Measurements from ENCODE around the gene RALGAPB. TPM values are rescaled to one million over a fixed set of nuclear protein-coding genes. Genes with fewer than 3 reads are reported as not detected.
A peak's percentile ranks its signal among the peaks of the same experiment; 100 is the strongest.
"Not testable (repeated sequence)": the region's sequence is repeated elsewhere in the genome, so short reads cannot be mapped to it uniquely, and the experiment has no call there.

RALGAPB gene
- total RNA-seq, 2 experiments from 2014 or later, result 30.4 to 31.9 TPM

DNA sequence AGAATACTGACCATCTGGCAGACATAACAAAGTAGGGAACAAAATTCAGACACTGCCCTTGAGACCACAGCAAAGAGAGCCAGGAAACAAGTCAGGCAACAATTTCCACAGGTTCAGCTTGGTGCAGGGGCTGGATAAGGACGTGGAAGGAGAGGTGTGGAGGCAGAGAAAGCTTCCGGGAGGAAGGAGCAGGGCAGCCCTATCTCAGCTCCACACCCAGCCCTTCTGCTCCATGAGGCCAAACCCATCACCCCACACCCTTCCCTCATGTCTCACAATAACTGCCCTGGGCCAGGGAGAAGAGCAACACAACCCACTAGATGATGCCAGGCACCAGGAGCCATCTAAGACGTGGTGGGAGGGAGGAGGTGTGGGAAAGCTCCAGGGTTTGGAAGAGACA, 43.3 kb upstream of the RALGAPB start:
- no peaks in the 10 kb centered on the region for H3K27me3 Mint-ChIP-seq
- no peak overlapping the region for H3K27ac ChIP-seq (ENCODE audit: low read depth in 1 of 2, low read length in 2 of 2)
- no peak for ATAC-seq (ENCODE audit: poor library complexity)
- intact Hi-C loops (cut with DNase I, micrococcal nuclease), result no loop called here
- H3K4me3 Mint-ChIP-seq, result no peak overlapping the region
- H3K27ac Mint-ChIP-seq, result no peak overlapping the region
- H3K9me3 Mint-ChIP-seq, result no peaks in the 10 kb centered on the region
- H3K36me3 ChIP-seq (ENCODE audit: insufficient read depth, low read length), result peaks cover 92% of the 10 kb centered on the region
- peaks cover 29% of the 10 kb centered on the region for H3K4me1 ChIP-seq (ENCODE audit: insufficient read depth, low read length)
- CTCF ChIA-PET, result no interaction called here
- no peak for DNase-seq
- H3K4me1 Mint-ChIP-seq (ENCODE audit: low read depth), result peaks cover 70% of the 10 kb centered on the region
- H3K4me3 ChIP-seq (ENCODE audit: low read length), result no peak overlapping the region
- no peaks in the 10 kb centered on the region for H3K27me3 ChIP-seq (ENCODE audit: control insufficient read depth in 1 of 2, insufficient read depth in 2 of 2, low read length in 2 of 2)
- POLR2A ChIA-PET, result no interaction called here
- no peaks in the 10 kb centered on the region for H3K9me3 ChIP-seq (ENCODE audit: control insufficient read depth in 1 of 2, insufficient read depth in 1 of 2, low read length in 2 of 2)
- peaks cover 98% of the 10 kb centered on the region for H3K36me3 Mint-ChIP-seq (ENCODE audit: low read depth)
- TF ChIP-seq, protein P1, sequence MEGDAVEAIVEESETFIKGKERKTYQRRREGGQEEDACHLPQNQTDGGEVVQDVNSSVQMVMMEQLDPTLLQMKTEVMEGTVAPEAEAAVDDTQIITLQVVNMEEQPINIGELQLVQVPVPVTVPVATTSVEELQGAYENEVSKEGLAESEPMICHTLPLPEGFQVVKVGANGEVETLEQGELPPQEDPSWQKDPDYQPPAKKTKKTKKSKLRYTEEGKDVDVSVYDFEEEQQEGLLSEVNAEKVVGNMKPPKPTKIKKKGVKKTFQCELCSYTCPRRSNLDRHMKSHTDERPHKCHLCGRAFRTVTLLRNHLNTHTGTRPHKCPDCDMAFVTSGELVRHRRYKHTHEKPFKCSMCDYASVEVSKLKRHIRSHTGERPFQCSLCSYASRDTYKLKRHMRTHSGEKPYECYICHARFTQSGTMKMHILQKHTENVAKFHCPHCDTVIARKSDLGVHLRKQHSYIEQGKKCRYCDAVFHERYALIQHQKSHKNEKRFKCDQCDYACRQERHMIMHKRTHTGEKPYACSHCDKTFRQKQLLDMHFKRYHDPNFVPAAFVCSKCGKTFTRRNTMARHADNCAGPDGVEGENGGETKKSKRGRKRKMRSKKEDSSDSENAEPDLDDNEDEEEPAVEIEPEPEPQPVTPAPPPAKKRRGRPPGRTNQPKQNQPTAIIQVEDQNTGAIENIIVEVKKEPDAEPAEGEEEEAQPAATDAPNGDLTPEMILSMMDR (IDR thresholded peaks at IDR 0.05), result no peak

DNA sequence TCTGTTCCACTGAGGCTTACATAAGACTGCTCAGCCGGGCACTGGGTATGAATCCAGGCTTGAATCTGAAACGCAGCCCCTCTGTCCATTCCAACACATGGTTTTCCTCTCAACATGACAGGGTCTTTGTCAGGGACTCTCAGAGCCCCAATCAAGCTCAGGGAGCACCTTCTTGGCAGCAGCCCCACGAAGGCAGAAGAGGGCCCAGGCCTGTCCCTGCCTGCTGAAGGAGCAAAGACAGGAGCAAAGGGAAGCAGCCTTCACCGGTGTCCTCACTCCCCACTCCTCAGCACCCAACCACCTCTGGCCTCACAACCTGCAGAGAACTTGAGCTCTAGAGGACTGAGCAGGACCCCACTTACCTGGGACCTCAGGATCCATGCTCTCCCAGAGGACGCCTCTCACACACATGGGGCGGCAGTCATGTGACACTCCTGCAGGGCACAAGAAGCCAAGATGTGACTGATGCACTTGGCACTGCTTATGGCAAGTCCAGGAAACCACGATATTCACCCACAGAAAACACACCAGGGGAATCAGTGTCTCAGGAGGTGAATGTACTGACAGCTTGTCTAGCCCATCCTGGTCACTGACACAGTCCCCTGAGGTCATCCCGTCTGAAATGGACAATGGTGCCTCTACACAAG, 41.8 kb upstream of the RALGAPB start:
- POLR2A ChIA-PET, result interaction anchor here (1.6 kb wide), 1 partner anchor 15 kb away, joined by 5 read pairs; no protein-coding TSS in a partner anchor
- no peak overlapping the region for H3K4me3 Mint-ChIP-seq
- H3K4me1 Mint-ChIP-seq (ENCODE audit: low read depth), result peaks cover 74% of the 10 kb centered on the region
- peaks cover 36% of the 10 kb centered on the region for H3K4me1 ChIP-seq (ENCODE audit: insufficient read depth, low read length)
- DNase-seq (no peak), ATAC-seq (ENCODE audit: poor library complexity) (no peak)
- H3K27ac ChIP-seq (ENCODE audit: low read depth in 1 of 2, low read length in 2 of 2), result no peak overlapping the region
- H3K27me3 ChIP-seq (ENCODE audit: control insufficient read depth in 1 of 2, insufficient read depth in 2 of 2, low read length in 2 of 2), result no peaks in the 10 kb centered on the region
- CTCF ChIA-PET, result interaction anchor here (1.4 to 2.0 kb wide), 2 partner anchors 15 to 16 kb away, joined by 5 to 15 read pairs; no protein-coding TSS in a partner anchor
- H3K27me3 Mint-ChIP-seq, result no peaks in the 10 kb centered on the region
- no peaks in the 10 kb centered on the region for H3K9me3 ChIP-seq (ENCODE audit: control insufficient read depth in 1 of 2, insufficient read depth in 1 of 2, low read length in 2 of 2)
- H3K36me3 Mint-ChIP-seq (ENCODE audit: low read depth), result peaks cover 90% of the 10 kb centered on the region
- H3K4me3 ChIP-seq (ENCODE audit: low read length), result no peak overlapping the region
- intact Hi-C loops (cut with DNase I, micrococcal nuclease), result loop anchor here in 1 of 2 experiments (10.0 kb wide), 2 partner anchors 314 to 1136 kb away; partner anchors contain the start of gene ACTR5
- H3K36me3 ChIP-seq (ENCODE audit: insufficient read depth, low read length), result peaks cover 77% of the 10 kb centered on the region
- H3K27ac Mint-ChIP-seq, result no peak overlapping the region
- TF ChIP-seq, protein P1 (IDR thresholded peaks at IDR 0.05), result no peak
- no peaks in the 10 kb centered on the region for H3K9me3 Mint-ChIP-seq

DNA sequence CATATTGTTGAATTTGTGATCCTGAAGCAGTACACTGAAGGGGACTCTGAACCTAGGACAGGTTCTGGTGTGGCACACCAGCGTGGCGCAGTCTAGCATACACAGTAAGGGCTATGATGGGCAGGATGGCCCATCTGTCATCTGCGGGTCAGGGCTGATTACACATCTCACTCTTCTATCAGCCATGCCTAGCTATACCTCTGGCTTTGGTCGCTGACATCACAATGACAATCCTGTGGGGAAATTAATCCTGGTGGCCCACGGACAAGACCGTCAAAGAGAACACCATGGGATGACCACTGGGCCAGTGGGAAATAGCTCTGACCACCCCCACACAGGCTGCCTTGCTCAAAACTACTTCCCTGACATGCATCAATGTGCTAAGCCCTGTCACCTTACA, 40.4 kb upstream of the RALGAPB start:
- POLR2A ChIA-PET, result interaction anchor here (3.4 to 3.6 kb wide), 2 partner anchors 9 to 15 kb away, joined by 12 to 149 read pairs; no protein-coding TSS in a partner anchor
- Mint-ChIP-seq H3K9me3 (no peaks in the 10 kb centered on the region), H3K27me3 (peaks cover 4% of the 10 kb centered on the region), H3K36me3 (ENCODE audit: low read depth) (peaks cover 75% of the 10 kb centered on the region), H3K4me3 (peak overlapping the region; percentile 63), H3K4me1 (ENCODE audit: low read depth) (peaks cover 66% of the 10 kb centered on the region), H3K27ac (peak overlapping the region; percentile 93)
- H3K4me1 ChIP-seq (ENCODE audit: insufficient read depth, low read length), result peaks cover 33% of the 10 kb centered on the region
- CTCF ChIA-PET, result interaction anchor here (2.0 kb wide), 1 partner anchor 15 kb away, joined by 15 read pairs; no protein-coding TSS in a partner anchor
- ATAC-seq (ENCODE audit: poor library complexity) (no peak), DNase-seq (no peak)
- H3K9me3 ChIP-seq (ENCODE audit: control insufficient read depth in 1 of 2, insufficient read depth in 1 of 2, low read length in 2 of 2), result no peaks in the 10 kb centered on the region
- TF ChIP-seq, protein P1 (IDR thresholded peaks at IDR 0.05), result no peak
- no peak overlapping the region for H3K4me3 ChIP-seq (ENCODE audit: low read length)
- H3K27ac ChIP-seq (ENCODE audit: low read depth in 1 of 2, low read length in 2 of 2), result no peak overlapping the region
- no peaks in the 10 kb centered on the region for H3K27me3 ChIP-seq (ENCODE audit: control insufficient read depth in 1 of 2, insufficient read depth in 2 of 2, low read length in 2 of 2)
- intact Hi-C loops (cut with DNase I, micrococcal nuclease), result loop anchor here in 1 of 2 experiments (10.0 kb wide), 2 partner anchors 313 to 1137 kb away; partner anchors contain the start of gene ACTR5
- peaks cover 63% of the 10 kb centered on the region for H3K36me3 ChIP-seq (ENCODE audit: insufficient read depth, low read length)

DNA sequence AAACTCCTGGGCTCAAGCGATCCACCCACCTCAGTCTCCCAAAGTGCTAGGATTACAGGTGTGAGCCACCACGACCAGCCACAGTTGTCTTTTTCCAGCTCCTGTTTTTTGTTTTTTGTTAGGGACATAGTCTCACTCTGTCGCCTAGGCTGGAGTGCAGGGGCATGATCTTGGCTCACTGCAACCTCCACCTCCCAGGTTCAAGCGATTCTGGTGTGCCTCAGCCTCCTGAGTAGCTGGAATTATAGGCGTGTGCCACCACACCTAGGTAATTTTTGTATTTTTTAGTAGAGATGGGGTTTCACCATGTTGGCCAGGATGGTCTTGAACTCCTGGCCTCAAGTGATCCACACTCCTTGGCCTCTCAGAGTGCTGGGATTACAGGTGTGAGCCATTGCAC, 39.8 kb upstream of the RALGAPB start:
- H3K27me3 ChIP-seq (ENCODE audit: control insufficient read depth in 1 of 2, insufficient read depth in 2 of 2, low read length in 2 of 2); DNase-seq; H3K9me3 Mint-ChIP-seq; H3K4me3 ChIP-seq (ENCODE audit: low read length); H3K27ac ChIP-seq (ENCODE audit: low read depth in 1 of 2, low read length in 2 of 2); H3K9me3 ChIP-seq (ENCODE audit: control insufficient read depth in 1 of 2, insufficient read depth in 1 of 2, low read length in 2 of 2); ATAC-seq (ENCODE audit: poor library complexity); H3K27me3 Mint-ChIP-seq: not testable (repeated sequence)
- H3K27ac Mint-ChIP-seq, result peak overlapping the region; percentile 93
- Histone ChIP-seq H3K36me3 (ENCODE audit: insufficient read depth, low read length) (peaks cover 57% of the 10 kb centered on the region), H3K4me1 (ENCODE audit: insufficient read depth, low read length) (peaks cover 33% of the 10 kb centered on the region)
- peaks cover 62% of the 10 kb centered on the region for H3K4me1 Mint-ChIP-seq (ENCODE audit: low read depth)
- peak overlapping the region; percentile 63 for H3K4me3 Mint-ChIP-seq
- intact Hi-C loops (cut with DNase I, micrococcal nuclease), result loop anchor here in 1 of 2 experiments (10.0 kb wide), 2 partner anchors 312 to 1138 kb away; partner anchors contain the start of gene ACTR5
- H3K36me3 Mint-ChIP-seq (ENCODE audit: low read depth), result peaks cover 69% of the 10 kb centered on the region
- ChIA-PET POLR2A (interaction anchor here (3.4 to 3.6 kb wide), 2 partner anchors 9 to 14 kb away, joined by 12 to 149 read pairs; no protein-coding TSS in a partner anchor), CTCF (interaction anchor here (2.0 to 2.9 kb wide), 2 partner anchors 13 to 14 kb away, joined by 15 to 123 read pairs; no protein-coding TSS in a partner anchor)

Measured in CD4-positive, alpha-beta T cell (primary cell).